ENCODE results near the gene MYLK2. TPM values are rescaled to one million over a fixed set of nuclear protein-coding genes. Genes with fewer than 3 reads are reported as not detected.
A peak's percentile ranks its signal among the peaks of the same experiment; 100 is the strongest.

The MYLK2 gene
- total RNA-seq, 2 donors from 2014 or later = 4.9 to 9.3 TPM

DNA sequence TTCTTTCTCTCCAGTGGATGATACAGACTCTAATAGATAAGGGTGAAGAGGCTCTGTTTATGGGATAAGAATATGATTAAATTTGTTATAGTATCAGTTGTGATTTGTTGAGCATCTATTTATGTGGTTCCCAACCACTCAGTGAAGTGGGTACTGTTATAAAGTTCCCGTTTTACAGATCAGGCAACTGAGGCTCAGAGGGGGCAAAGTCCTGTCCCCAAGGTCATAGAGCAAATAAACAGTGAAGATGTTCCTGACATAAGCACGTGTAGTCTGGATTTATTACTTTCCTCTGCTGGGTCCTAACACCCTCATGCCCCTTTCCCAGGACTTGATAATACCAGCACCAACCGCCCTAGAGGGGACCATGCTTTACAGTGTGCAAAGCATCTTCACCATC lies 47.1 kb downstream of the MYLK2 start:
- TF ChIP-seq POLR2A (IDR thresholded peaks at IDR 0.05) = no peak
- TF ChIP-seq, protein P1, sequence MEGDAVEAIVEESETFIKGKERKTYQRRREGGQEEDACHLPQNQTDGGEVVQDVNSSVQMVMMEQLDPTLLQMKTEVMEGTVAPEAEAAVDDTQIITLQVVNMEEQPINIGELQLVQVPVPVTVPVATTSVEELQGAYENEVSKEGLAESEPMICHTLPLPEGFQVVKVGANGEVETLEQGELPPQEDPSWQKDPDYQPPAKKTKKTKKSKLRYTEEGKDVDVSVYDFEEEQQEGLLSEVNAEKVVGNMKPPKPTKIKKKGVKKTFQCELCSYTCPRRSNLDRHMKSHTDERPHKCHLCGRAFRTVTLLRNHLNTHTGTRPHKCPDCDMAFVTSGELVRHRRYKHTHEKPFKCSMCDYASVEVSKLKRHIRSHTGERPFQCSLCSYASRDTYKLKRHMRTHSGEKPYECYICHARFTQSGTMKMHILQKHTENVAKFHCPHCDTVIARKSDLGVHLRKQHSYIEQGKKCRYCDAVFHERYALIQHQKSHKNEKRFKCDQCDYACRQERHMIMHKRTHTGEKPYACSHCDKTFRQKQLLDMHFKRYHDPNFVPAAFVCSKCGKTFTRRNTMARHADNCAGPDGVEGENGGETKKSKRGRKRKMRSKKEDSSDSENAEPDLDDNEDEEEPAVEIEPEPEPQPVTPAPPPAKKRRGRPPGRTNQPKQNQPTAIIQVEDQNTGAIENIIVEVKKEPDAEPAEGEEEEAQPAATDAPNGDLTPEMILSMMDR (IDR thresholded peaks at IDR 0.05) = no peak
- no peaks in the 10 kb centered on the region for H3K9me3 ChIP-seq
- ATAC-seq (no peak), DNase-seq (no peak)
- intact Hi-C loops (cut with DNase I) = no loop called here
- H3K27me3 ChIP-seq = no peaks in the 10 kb centered on the region
- H3K36me3 ChIP-seq (replicated peaks in 1 of 2; ENCODE audit: insufficient read depth in 1 of 2, low read depth in 2 of 2) = no peaks in the 10 kb centered on the region
- WGBS, 2 donors = 61 to 62% methylated on average over 3 of the region's 3 CpGs
- H3K27ac ChIP-seq = no peak overlapping the region
- H3K4me1 ChIP-seq = peaks cover 24% of the 10 kb centered on the region
- no peak overlapping the region for H3K4me3 ChIP-seq

GRCh38 chr20:31868853-31869672 lies 49.9 kb downstream of the MYLK2 start:
- H3K4me3 ChIP-seq = no peak overlapping the region
- intact Hi-C loops (cut with DNase I) = no loop called here
- H3K27ac ChIP-seq = no peak overlapping the region
- H3K36me3 ChIP-seq (replicated peaks in 1 of 2; ENCODE audit: insufficient read depth in 1 of 2, low read depth in 2 of 2) = no peaks in the 10 kb centered on the region
- ATAC-seq (no peak), DNase-seq (no peak)
- H3K27me3 ChIP-seq = no peaks in the 10 kb centered on the region
- TF ChIP-seq, protein P1 (IDR thresholded peaks at IDR 0.05) = no peak
- TF ChIP-seq POLR2A (IDR thresholded peaks at IDR 0.05) = no peak
- 69 to 83% methylated on average over 6 to 12 of the region's 12 CpGs for WGBS, 2 donors
- peaks cover 16% of the 10 kb centered on the region for H3K4me1 ChIP-seq
- no peaks in the 10 kb centered on the region for H3K9me3 ChIP-seq

- no peak overlapping the region for H3K4me3 ChIP-seq
- H3K4me1 ChIP-seq = peaks cover 16% of the 10 kb centered on the region
- no peaks in the 10 kb centered on the region for H3K9me3 ChIP-seq
- H3K27me3 ChIP-seq = no peaks in the 10 kb centered on the region
- no peaks in the 10 kb centered on the region for H3K36me3 ChIP-seq (replicated peaks in 1 of 2; ENCODE audit: insufficient read depth in 1 of 2, low read depth in 2 of 2)
- TF ChIP-seq, protein P1 (IDR thresholded peaks at IDR 0.05) = no peak
- no peak for TF ChIP-seq POLR2A (IDR thresholded peaks at IDR 0.05)
- DNase-seq = no peak
- intact Hi-C loops (cut with DNase I) = no loop called here
- no peak for ATAC-seq
- no peak overlapping the region for H3K27ac ChIP-seq
- 10 to 15% methylated on average over 1 of the region's 1 CpG for WGBS, 2 donors
Measured at GRCh38 chr20:31869673-31869941, 50.5 kb downstream of the MYLK2 start.

- peaks cover 16% of the 10 kb centered on the region for H3K4me1 ChIP-seq
- TF ChIP-seq, protein P1 (IDR thresholded peaks at IDR 0.05) = no peak
- peak; percentile 14 to 43 (median 42) for TF ChIP-seq POLR2A (IDR thresholded peaks at IDR 0.05)
- intact Hi-C loops (cut with DNase I) = no loop called here
- H3K4me3 ChIP-seq = peak within 1 kb of the TSS; percentile 15 to 51
- H3K9me3 ChIP-seq = no peaks in the 10 kb centered on the region
- 1 to 3% methylated on average over 5 to 58 of the region's 80 CpGs for WGBS, 2 donors
- no peaks in the 10 kb centered on the region for H3K36me3 ChIP-seq (replicated peaks in 1 of 2; ENCODE audit: insufficient read depth in 1 of 2, low read depth in 2 of 2)
- H3K27me3 ChIP-seq = no peaks in the 10 kb centered on the region
- peak within 1 kb of the TSS in 3 of 4 donors; percentile 46 to 54 (median 52) for H3K27ac ChIP-seq
- ATAC-seq (peak; percentile 82), DNase-seq (peak; percentile 44 to 67 (median 52))
Measured at GRCh38 chr20:31869942-31870725, 51.0 kb downstream of the MYLK2 start, which contains the start of the genes DUSP15 and TTLL9. Gene DUSP15, minus strand, starts transcription at chr20:31870527. Its CDS starts 190 bp downstream, at chr20:31870337. Gene TTLL9, plus strand, starts transcription at chr20:31870634. Its CDS starts 493 bp downstream, at chr20:31871127.

All from body of pancreas (tissue), 4 donors.